Vagina (tissue), 2 donors: Measurements from ENCODE around the gene ALOXE3.

Experiments
- CTCF ChIP-seq, 3 experiments: fragments of 450-650 bp in 2 of 3; fragments of 200-600 bp in 1 of 3; sonication (generic) in 1 of 3; IDR thresholded peaks; one replicate each; pipeline ENCODE4 v1.5.1; 2017 to 2019; ENCODE audit warnings: antibody characterized with exemption in 3 of 3, mild to moderate bottlenecking in 2 of 3, moderate library complexity in 2 of 3
- POLR2A ChIP-seq, 2 donors: fragments of 450-650 bp; IDR thresholded peaks; one replicate each; pipeline ENCODE4 v1.6.1; 2017; ENCODE audit warnings: antibody characterized with exemption in 2 of 2, mild to moderate bottlenecking in 2 of 2, moderate library complexity in 2 of 2
- POLR2AphosphoS5 ChIP-seq, 2 donors: sonication (generic); formaldehyde crosslinking; IDR thresholded peaks; one replicate each; pipeline ENCODE4 v1.9.0; 2017; ENCODE audit warnings: antibody characterized with exemption in 2 of 2, mild to moderate bottlenecking in 2 of 2, low read depth in 1 of 2; ENCODE audit not compliant: insufficient read depth in 1 of 2

- TF ChIP-seq CTCF (IDR thresholded peaks at IDR 0.05) (no peak), POLR2AphosphoS5 (IDR thresholded peaks at IDR 0.05; ENCODE audit: insufficient read depth in 1 of 2, low read depth in 1 of 2) (no peak), POLR2A (IDR thresholded peaks at IDR 0.05) (no peak)
Measured at GRCh38 chr17:8103549-8103948, 14.8 kb downstream of the ALOXE3 start.
